ENCODE measurements around the gene EXOSC10. TPM values are rescaled to one million over a fixed set of nuclear protein-coding genes. Genes with fewer than 3 reads are reported as not detected.

Gene EXOSC10
- total and polyA plus RNA-seq, 2 donors (not counting 3 experiments of a cell fraction or from before 2014, with no cell fraction given) = 74.9 to 103 TPM

- no peak overlapping the region for H2AFZ ChIP-seq (ENCODE audit: low read depth, low read length)
- no peaks in the 10 kb centered on the region for H4K20me1 ChIP-seq (replicated peaks; ENCODE audit: control insufficient read depth, extremely low read depth, insufficient read depth, low read length)
- no peak overlapping the region for H3K27ac ChIP-seq (ENCODE audit: insufficient read depth, low read depth, low read length)
- no peak overlapping the region for H3K9ac ChIP-seq (replicated peaks; ENCODE audit: extremely low read depth, insufficient read depth, low read length)
- H3K36me3 ChIP-seq (ENCODE audit: control insufficient read depth in 2 of 2, extremely low read depth in 1 of 2, insufficient read depth in 2 of 2, low read length in 2 of 2) = peaks cover 28 to 32% of the 10 kb centered on the region in 2 experiments
- FAIRE-seq = no peak
- no peak overlapping the region for H3K4me3 ChIP-seq (replicated peaks in 1 of 3; ENCODE audit: insufficient read depth in 1 of 3, low read depth in 1 of 3, low read length in 3 of 3)
- TF ChIP-seq CTCF (IDR thresholded peaks at IDR 0.05; ENCODE audit: extremely low read depth in 1 of 2, insufficient read depth in 1 of 2, low read depth in 1 of 2, low read length in 2 of 2) (no peak), EZH2 (IDR thresholded peaks at IDR 0.05; ENCODE audit: borderline replicate concordance, low read depth, low read length, severe bottlenecking) (no peak), POLR2AphosphoS5 (IDR thresholded peaks at IDR 0.05; ENCODE audit: insufficient read depth, low read depth, low read length) (no peak), FOS (IDR thresholded peaks at IDR 0.05; ENCODE audit: borderline replicate concordance, insufficient read depth, low read length) (no peak), MYC (IDR thresholded peaks at IDR 0.05; ENCODE audit: low read depth, low read length) (no peak), GATA2 (IDR thresholded peaks at IDR 0.05; ENCODE audit: insufficient read depth, insufficient read length, low read depth, low read length) (no peak), MAX (IDR thresholded peaks at IDR 0.05; ENCODE audit: insufficient read depth, insufficient read length) (no peak), JUN (IDR thresholded peaks at IDR 0.05; ENCODE audit: borderline replicate concordance, insufficient read depth, insufficient read length, low read depth) (no peak), POLR2A (IDR thresholded peaks at IDR 0.05; ENCODE audit: low read depth, low read length) (no peak)
- ChIA-PET POLR2A (no interaction called here), CTCF (interaction anchor here (0.5 to 1.9 kb wide), 2 partner anchors 43 to 177 kb away, joined by 3 to 8 read pairs; no protein-coding TSS in a partner anchor)
- no TSS peak for BruUV-seq (replicated peaks)
- no peaks in the 10 kb centered on the region for H3K27me3 ChIP-seq (ENCODE audit: control insufficient read depth in 2 of 2, insufficient read depth in 2 of 2, low read length in 2 of 2)
- dilution Hi-C loops (cut with MboI; ENCODE audit: extremely low pct_ligation_motif_present, low sequenced_read_pairs) = no loop called here
- no peaks in the 10 kb centered on the region for H3K9me1 ChIP-seq (replicated peaks; ENCODE audit: control insufficient read depth, extremely low read depth, insufficient read depth, low read length)
- no peaks in the 10 kb centered on the region for H3K9me3 ChIP-seq (replicated peaks; ENCODE audit: control insufficient read depth, insufficient read depth, low read length)
- intact Hi-C loops (cut with micrococcal nuclease) = no loop called here
- no peak for DNase-seq (ENCODE audit: low read depth, low spot score)
- H3K4me2 ChIP-seq (ENCODE audit: insufficient read depth, low read length) = no peak overlapping the region
- H3K79me2 ChIP-seq (ENCODE audit: control insufficient read depth, insufficient read depth, low read length) = no peaks in the 10 kb centered on the region
- H3K4me1 ChIP-seq (ENCODE audit: control insufficient read depth, extremely low read depth, insufficient read depth, low read length) = no peaks in the 10 kb centered on the region
Measured at GRCh38 chr1:11080931-11081330, 18.7 kb downstream of the EXOSC10 start.
